ENCODE results near the gene PINK1.

Gene PINK1

GRCh38 chr1:20624709-20625108, 8.5 kb upstream of the PINK1 start:
- DNase-seq (ENCODE audit: low spot score) = no peak

DNA sequence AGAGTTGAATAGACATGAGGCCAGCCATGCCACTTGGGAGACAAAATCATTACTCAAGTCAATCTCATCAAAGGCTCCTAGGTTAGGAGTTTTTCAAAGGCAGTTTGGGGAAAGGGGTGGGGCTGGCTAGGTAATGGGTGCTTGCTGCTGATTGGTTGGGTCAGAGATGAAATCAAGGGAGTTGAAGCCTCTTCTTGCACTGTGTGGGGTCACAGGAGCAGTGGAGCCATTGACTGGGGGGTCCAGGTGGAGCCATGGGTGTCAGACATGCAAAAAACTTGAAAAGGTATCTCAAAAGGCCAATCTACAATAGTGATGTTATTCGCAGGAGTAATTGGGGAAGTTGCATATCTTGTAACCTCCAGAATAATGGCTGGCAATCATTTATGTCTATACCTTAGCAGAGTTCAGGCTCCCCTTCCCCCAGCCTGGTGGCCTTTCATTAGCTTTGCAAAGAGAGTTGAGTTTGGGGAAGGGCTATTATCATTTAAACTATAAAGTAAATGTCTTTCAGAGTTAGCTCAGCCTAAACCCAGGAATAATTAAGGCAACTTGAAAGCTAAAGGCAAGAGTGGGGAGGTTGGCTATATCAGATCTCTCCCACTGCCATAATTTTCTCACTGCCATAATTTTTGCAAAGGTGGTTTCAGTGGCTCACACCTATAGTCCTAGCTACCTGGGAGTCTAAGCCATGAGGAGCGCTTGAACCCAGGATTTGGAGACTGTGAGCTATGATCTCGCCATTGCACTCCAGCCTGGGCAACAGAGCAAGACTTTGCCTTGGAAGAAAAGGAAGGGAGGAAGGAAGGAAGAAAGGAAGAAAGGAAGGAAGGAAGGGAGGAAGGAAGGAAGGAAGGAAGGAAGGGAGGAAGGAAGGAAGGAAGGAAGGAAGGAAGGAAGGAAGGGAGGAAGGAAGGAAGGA, 7.8 kb upstream of the PINK1 start:
- DNase-seq (ENCODE audit: low spot score) = no peak
- TF ChIP-seq, protein P1, sequence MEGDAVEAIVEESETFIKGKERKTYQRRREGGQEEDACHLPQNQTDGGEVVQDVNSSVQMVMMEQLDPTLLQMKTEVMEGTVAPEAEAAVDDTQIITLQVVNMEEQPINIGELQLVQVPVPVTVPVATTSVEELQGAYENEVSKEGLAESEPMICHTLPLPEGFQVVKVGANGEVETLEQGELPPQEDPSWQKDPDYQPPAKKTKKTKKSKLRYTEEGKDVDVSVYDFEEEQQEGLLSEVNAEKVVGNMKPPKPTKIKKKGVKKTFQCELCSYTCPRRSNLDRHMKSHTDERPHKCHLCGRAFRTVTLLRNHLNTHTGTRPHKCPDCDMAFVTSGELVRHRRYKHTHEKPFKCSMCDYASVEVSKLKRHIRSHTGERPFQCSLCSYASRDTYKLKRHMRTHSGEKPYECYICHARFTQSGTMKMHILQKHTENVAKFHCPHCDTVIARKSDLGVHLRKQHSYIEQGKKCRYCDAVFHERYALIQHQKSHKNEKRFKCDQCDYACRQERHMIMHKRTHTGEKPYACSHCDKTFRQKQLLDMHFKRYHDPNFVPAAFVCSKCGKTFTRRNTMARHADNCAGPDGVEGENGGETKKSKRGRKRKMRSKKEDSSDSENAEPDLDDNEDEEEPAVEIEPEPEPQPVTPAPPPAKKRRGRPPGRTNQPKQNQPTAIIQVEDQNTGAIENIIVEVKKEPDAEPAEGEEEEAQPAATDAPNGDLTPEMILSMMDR (IDR thresholded peaks at IDR 0.05; ENCODE audit: extremely low read depth, missing control alignments) = no peak

More at GRCh38 chr1:20624709-20625108, 8.5 kb upstream of the PINK1 start:
- TF ChIP-seq, protein P1 (IDR thresholded peaks at IDR 0.05; ENCODE audit: extremely low read depth, missing control alignments) = no peak

GRCh38 chr1:20626098-20626427, 7.2 kb upstream of the PINK1 start:
- TF ChIP-seq, protein P1 (IDR thresholded peaks at IDR 0.05; ENCODE audit: extremely low read depth, missing control alignments) = no peak
- DNase-seq (ENCODE audit: low spot score) = no peak

- DNase-seq (ENCODE audit: low spot score) = no peak
- TF ChIP-seq, protein P1 (IDR thresholded peaks at IDR 0.05; ENCODE audit: extremely low read depth, missing control alignments) = no peak
These were observed 6.7 kb upstream of the PINK1 start for GRCh38 chr1:20626524-20626923.

- TF ChIP-seq, protein P1 (IDR thresholded peaks at IDR 0.05; ENCODE audit: extremely low read depth, missing control alignments) = no peak
These were observed 2.5 kb upstream of the PINK1 start for GRCh38 chr1:20630729-20631128.

DNA sequence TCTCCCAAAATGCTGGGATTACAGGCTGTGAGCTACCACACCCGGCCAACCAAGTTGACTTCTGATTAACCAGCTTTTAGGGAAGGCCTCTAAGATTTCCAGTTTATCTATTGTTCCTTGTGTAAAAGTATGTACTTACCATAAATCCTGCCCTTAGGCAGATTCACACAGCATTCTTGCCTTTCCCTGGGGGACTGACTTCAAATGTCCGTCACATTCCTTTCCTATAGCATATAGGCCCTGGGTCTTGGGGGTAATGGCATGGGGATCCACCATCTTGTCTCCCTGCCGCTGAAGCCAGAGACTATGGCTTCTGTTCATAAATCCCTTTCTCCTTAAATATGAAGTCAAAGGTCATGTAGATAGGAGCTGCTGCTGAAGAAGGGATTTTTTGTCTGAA, 872 bp upstream of the PINK1 start:
- TF ChIP-seq, protein P1 (IDR thresholded peaks at IDR 0.05; ENCODE audit: extremely low read depth, missing control alignments) = no peak

More at GRCh38 chr1:20630729-20631128, 2.5 kb upstream of the PINK1 start:
- no peak for DNase-seq (ENCODE audit: low spot score)

GRCh38 chr1:20634065-20634593, 871 bp downstream of the PINK1 start:
- DNase-seq (ENCODE audit: low spot score) = no peak
- TF ChIP-seq, protein P1 (IDR thresholded peaks at IDR 0.05; ENCODE audit: extremely low read depth, missing control alignments) = no peak

More for the DNA sequence above, 872 bp upstream of the PINK1 start:
- DNase-seq (ENCODE audit: low spot score) = no peak
